Suppressor macrophage (primary cell): ENCODE results near the gene EFNA2.
A peak's percentile ranks its signal among the peaks of the same experiment; 100 is the strongest.

Source experiments
- DNase-seq, 4 experiments: peaks; one replicate each; pipeline ENCODE4 v3.0.0-alpha.2; 2020 to 2022

Gene EFNA2

DNA sequence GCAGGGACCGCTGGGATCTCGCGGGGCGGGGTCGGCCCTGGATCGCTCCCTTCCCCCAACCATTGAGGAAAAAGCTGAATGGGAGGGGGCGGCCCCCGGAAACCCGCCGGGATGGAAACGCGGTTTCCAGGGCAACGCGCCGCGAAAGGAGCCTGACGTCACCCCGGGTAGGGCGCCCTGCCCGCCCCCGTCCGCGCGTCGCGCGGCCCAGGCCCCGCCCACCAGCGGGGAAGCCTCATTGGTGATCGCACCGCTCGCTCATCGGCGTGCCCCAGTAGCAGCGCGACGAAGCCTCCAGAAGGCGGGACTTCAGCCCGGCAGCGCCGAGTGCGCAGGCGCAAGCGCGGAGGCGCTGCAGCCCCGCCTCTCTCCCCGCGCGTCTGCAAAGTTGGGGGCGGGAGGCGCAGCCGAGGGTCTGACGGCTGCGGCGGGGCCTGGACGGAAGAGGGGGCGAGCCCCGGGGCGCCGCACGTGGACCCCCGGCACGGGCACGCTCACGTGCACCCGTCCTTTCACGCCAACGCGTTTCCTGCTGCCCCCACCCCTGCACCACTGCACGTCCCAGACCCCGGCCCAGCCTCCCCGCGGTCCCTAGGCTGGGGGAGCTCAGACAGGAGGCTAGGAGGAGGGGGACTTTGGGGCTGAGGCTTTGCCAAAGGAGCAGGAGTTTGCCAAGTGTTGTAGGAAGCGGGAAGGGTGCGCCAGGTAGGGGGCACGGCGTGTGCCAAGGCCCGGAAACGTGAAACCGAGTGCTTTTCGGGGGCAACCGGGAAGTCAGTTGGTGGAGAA, 24.7 kb upstream of the EFNA2 start:
- DNase-seq, result peak; percentile 99 to 100 (median 100)

GRCh38 chr19:1261538-1261797, 24.2 kb upstream of the EFNA2 start:
- DNase-seq, result peak in 1 of 4 experiments; percentile 45

DNA sequence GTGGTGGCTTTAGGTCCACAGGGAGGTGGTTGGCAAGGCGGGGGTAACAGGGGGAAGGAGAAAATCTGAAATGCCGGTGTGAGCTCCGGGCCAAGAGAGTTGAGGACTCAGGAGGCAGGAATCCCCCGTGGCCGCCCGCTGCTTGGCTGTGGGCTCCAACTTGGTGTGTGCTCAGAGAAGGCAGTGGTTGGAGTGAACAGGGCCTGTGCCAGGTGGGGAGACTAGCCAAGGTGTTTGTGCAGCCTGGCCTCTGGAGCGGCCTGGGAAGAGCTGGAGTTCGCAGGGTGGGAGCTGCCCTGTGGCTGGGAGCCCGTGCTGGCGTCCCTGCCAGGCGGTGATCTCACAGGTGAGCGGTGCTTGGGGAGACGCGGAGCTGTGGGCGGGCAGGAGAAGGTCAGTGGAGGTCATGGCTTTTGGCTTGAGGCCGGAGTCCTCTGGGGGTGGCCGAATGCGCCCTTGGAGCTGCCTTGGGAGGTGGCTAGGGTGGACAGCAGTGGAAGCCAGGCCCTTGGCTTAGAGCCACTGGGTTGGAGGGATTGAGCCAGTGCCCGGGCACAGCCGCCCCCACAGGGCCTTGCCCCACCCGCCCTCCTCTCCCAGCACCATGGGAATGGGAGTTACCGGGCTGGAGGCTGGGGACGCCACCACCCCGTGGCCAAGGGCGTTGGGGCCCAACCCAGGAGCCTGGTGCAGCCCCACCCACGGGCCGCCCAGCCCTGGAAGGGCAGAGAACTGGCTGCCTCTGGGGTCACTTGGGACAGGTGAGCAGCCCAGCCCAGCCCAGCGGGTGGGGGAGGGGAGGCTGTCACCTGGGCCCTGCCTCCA, 23.7 kb upstream of the EFNA2 start:
- peak; percentile 49 to 64 (median 58) for DNase-seq

DNA sequence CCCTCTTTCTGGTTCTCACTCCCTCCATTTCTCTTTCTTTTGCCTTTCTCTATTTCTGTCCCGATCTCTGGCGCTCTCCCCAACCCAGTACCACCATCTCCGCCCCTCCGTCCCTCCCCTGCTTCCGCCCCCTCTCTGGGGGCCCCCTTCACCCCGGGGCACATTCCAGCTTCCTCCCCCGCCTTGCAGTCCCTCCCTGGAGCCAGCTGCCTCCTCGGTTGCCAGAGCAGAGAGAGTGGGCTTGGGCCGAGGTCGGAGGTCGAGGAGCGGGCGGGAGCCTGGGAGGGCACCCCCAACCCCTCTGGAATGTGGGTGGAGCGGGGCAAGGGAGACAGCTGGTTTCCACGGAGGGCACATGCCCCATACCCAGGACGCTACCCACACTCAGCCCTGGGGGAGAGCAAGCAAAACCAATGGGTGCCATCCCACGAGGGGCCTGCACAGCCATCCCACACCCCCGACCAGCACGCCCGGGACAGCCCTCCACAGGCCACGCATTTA, 23.0 kb upstream of the EFNA2 start:
- no peak for DNase-seq

- DNase-seq, result peak in 2 of 4 experiments; percentile 18 to 30
These were observed 22.5 kb upstream of the EFNA2 start for GRCh38 chr19:1263188-1263587.

GRCh38 chr19:1264801-1265614, 20.7 kb upstream of the EFNA2 start:
- DNase-seq, result peak; percentile 65 to 78 (median 70)

- DNase-seq, result peak; percentile 91 to 96 (median 93)
These were observed 20.0 kb upstream of the EFNA2 start for GRCh38 chr19:1265615-1266128.

- peak; percentile 95 to 99 (median 97) for DNase-seq
These were observed 19.4 kb upstream of the EFNA2 start for GRCh38 chr19:1266129-1266915.

- DNase-seq, result peak; percentile 79 to 92 (median 90)
These were observed 18.7 kb upstream of the EFNA2 start for GRCh38 chr19:1266916-1267476.

- peak; percentile 70 to 79 (median 76) for DNase-seq
These were observed 18.0 kb upstream of the EFNA2 start for GRCh38 chr19:1267477-1268225.

GRCh38 chr19:1268226-1269064, 17.2 kb upstream of the EFNA2 start:
- no peak for DNase-seq

- DNase-seq, result peak; percentile 100
These were observed 16.6 kb upstream of the EFNA2 start, which contains the start of gene CIRBP for GRCh38 chr19:1269065-1269477. CIRBP (plus strand) TSS chr19:1269332; CDS start chr19:1270934, 1,602 bp downstream.

- DNase-seq, result peak; percentile 91 to 96 (median 93)
These were observed 16.0 kb upstream of the EFNA2 start for GRCh38 chr19:1269478-1270212.

DNA sequence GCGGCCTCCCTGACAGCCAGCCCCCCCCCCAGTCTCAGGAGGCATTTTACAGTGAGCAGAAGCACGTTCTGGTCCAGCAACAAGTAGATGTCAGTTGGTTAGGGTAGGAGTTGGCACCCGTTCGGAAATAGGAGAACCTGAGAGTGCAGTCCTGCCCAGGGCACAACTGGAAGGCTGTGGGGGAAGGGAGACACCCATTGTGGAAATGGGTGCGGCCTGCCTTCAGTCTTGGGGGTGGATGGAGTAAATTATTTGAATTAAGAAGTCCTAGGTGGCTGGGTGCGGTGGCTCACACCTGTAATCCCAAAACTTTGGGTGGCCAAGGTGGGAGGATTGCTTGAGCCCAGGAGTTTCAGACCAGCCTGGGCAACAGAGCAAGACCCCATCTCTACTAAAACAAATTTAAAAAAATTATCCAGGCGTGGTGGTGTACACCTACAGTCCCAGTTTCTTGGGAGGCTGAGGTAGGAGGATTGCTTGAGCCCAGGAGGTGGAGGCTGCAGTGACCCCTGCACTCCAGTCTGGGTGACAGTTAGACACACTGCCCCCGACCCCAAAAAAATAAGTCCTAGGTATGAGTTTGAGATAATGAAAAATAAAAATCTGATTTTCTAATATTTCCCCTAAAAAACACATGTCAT, 15.3 kb upstream of the EFNA2 start:
- peak in 2 of 4 experiments; percentile 52 to 63 for DNase-seq

GRCh38 chr19:1270854-1271527, 14.7 kb upstream of the EFNA2 start:
- DNase-seq, result no peak

DNA sequence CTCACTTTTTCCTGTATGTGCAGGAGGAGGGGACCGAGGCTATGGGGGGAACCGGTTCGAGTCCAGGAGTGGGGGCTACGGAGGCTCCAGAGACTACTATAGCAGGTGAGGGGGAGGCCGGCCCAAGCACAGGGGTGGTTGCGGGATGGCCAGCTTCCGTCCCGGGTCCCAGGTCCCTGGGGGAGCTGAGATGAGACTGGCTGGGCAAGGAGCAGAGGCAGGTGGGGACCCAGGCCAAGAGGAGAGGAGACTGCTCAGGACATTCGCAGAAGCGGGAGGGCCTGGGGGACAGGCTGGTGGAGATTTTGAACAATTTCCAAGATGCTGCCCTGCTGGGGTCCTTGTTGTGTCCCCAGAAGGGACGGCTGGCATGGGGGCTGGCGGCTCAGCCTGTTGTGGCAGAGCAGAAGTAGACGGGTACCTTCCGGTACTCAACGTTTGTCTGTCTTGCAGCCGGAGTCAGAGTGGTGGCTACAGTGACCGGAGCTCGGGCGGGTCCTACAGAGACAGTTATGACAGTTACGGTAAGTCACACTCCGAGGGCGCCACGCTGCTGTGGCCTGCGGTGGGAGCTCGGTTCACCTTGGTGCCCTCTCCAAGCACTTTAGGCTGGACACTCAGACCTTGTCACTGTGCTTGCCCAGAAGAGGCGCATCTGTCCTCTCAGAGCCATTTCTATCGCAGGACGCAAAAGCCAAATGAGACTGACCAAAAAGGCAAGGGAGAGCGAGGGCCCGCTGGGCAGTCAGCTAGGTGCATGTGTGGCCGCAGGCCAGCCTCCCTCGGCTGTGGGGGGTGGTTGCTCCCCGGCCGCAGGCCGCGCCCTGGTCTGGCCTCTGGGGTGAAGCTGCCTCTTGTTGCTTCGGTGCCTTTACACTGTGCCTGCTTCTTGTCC, 13.9 kb upstream of the EFNA2 start:
- DNase-seq, result no peak
